GM03348 (cell line): ENCODE data around the gene PTPRS.
"Not testable (repeated sequence)": the region's sequence is repeated elsewhere in the genome, so short reads cannot be mapped to it uniquely, and the experiment has no call there.

Source experiments
- DNase-seq: peaks from one replicate; pipeline ENCODE4 v3.0.0; 2012; ENCODE audit warnings: low spot score

PTPRS gene

GRCh38 chr19:5332501-5332900, 8.1 kb downstream of the PTPRS start:
- no peak for DNase-seq

GRCh38 chr19:5331790-5332189, 8.8 kb downstream of the PTPRS start:
- no peak for DNase-seq

GRCh38 chr19:5330307-5330720, 10.3 kb downstream of the PTPRS start:
- no peak for DNase-seq

GRCh38 chr19:5329141-5329540, 11.5 kb downstream of the PTPRS start:
- no peak for DNase-seq

- not testable (repeated sequence) for DNase-seq
Measured at GRCh38 chr19:5328407-5328806, 12.2 kb downstream of the PTPRS start.

GRCh38 chr19:5326986-5327623, 13.5 kb downstream of the PTPRS start:
- DNase-seq: no peak

- no peak for DNase-seq
Measured at GRCh38 chr19:5326545-5326944, 14.1 kb downstream of the PTPRS start.

GRCh38 chr19:5324947-5325346, 15.7 kb downstream of the PTPRS start:
- DNase-seq: no peak

- no peak for DNase-seq
Measured at GRCh38 chr19:5323475-5323811, 17.2 kb downstream of the PTPRS start.

- DNase-seq: no peak
Measured at GRCh38 chr19:5321851-5322681, 18.5 kb downstream of the PTPRS start.

GRCh38 chr19:5321066-5321642, 19.5 kb downstream of the PTPRS start:
- no peak for DNase-seq

GRCh38 chr19:5319516-5319915, 21.1 kb downstream of the PTPRS start:
- DNase-seq: no peak

- no peak for DNase-seq
Measured at GRCh38 chr19:5318306-5318705, 22.3 kb downstream of the PTPRS start.

GRCh38 chr19:5317321-5317720, 23.3 kb downstream of the PTPRS start:
- DNase-seq: no peak

GRCh38 chr19:5316138-5316537, 24.5 kb downstream of the PTPRS start:
- no peak for DNase-seq

GRCh38 chr19:5314907-5315298, 25.7 kb downstream of the PTPRS start:
- no peak for DNase-seq

- DNase-seq: no peak
Measured at GRCh38 chr19:5314012-5314906, 26.4 kb downstream of the PTPRS start.

- DNase-seq: no peak
Measured at GRCh38 chr19:5313307-5313706, 27.3 kb downstream of the PTPRS start.

- no peak for DNase-seq
Measured at GRCh38 chr19:5312058-5312457, 28.6 kb downstream of the PTPRS start.

GRCh38 chr19:5309438-5310204, 31.0 kb downstream of the PTPRS start:
- no peak for DNase-seq
